Cardiac muscle cell (in vitro differentiated cells and primary cell): ENCODE data around the gene ADGRA1. TPM values are rescaled to one million over a fixed set of nuclear protein-coding genes. Genes with fewer than 3 reads are reported as not detected.

Source experiments
- DNase-seq, 2 donors: peaks; one replicate each; pipeline versions ENCODE4 v3.0.0 to v3.0.0-alpha.2; 2010 to 2017; ENCODE audit warnings: low read depth in 1 of 2, low spot score in 1 of 2
- H3K27ac ChIP-seq: fragments of 200-600 bp; sonication (generic); 2 replicates; pipeline ENCODE4 v1.5.1; 2016
- H3K27me3 ChIP-seq: fragments of 200-600 bp; sonication (generic); 2 replicates; pipeline ENCODE4 v1.6.0; 2016; ENCODE audit warnings: control low read depth
- H3K36me3 ChIP-seq: fragments of 200-600 bp; sonication (generic); 2 replicates; pipeline ENCODE4 v1.5.1; 2016; ENCODE audit warnings: control low read depth
- H3K4me1 ChIP-seq: fragments of 200-600 bp; sonication (generic); 2 replicates; pipeline ENCODE4 v1.8.1; 2017; ENCODE audit warnings: low read depth, mild to moderate bottlenecking, mixed run types
- H3K4me3 ChIP-seq: fragments of 200-600 bp; sonication (generic); 2 replicates; pipeline ENCODE4 v1.5.1; 2016; ENCODE audit warnings: mild to moderate bottlenecking
- H3K9me3 ChIP-seq: fragments of 200-600 bp; sonication (generic); 2 replicates; pipeline ENCODE4 v1.5.1; 2017; ENCODE audit warnings: low read depth, mild to moderate bottlenecking, control low read depth
- polyA plus RNA-seq: library from polyadenylated mRNA; unstranded; fragments of >200 nt; fragmentation: Nextera tagmentation; extraction: Ambion mirVana; gene quantifications from 2 replicates; pipeline ENCODE4 v1.2.1, GENCODE V29; 2016
- total RNA-seq: library from RNA; depleted of rRNA; stranded (reverse); fragments of >200 nt; gene quantifications from 2 replicates; pipeline ENCODE4 v1.2.3, GENCODE V29; 2016
- TF ChIP-seq, protein P1 (sequence below): IDR thresholded peaks from 2 replicates; pipeline ENCODE4 v1.5.1; 2012; ENCODE audit warnings: low read depth, mild to moderate bottlenecking, low read length

Gene ADGRA1
- total and polyA plus RNA-seq, 2 experiments from 2014 or later, result 0.24 to 0.67 TPM

DNA sequence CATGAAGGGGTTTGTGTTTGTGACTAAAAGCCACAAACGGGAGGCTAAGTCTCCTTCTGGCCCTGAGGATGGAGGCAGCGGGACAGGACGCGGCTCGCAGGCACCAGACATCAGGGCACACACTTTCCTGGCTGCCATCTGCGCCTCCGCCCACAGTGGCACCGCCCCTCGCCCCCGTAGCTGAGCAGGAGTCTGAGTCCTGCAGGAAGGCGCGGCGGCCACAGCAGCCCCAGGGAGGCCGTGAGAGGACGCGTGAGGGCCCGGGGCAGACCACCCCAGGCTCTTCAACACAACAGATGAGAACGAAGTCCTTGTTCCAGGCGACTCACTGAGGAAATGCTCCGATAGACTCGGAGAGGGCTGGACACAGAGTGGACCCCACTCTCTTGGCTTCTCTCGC lies 6.6 kb downstream of the ADGRA1 start:
- no peak overlapping the region for H3K27ac ChIP-seq
- peaks cover 66% of the 10 kb centered on the region for H3K27me3 ChIP-seq
- H3K4me1 ChIP-seq, result no peaks in the 10 kb centered on the region
- TF ChIP-seq, protein P1, sequence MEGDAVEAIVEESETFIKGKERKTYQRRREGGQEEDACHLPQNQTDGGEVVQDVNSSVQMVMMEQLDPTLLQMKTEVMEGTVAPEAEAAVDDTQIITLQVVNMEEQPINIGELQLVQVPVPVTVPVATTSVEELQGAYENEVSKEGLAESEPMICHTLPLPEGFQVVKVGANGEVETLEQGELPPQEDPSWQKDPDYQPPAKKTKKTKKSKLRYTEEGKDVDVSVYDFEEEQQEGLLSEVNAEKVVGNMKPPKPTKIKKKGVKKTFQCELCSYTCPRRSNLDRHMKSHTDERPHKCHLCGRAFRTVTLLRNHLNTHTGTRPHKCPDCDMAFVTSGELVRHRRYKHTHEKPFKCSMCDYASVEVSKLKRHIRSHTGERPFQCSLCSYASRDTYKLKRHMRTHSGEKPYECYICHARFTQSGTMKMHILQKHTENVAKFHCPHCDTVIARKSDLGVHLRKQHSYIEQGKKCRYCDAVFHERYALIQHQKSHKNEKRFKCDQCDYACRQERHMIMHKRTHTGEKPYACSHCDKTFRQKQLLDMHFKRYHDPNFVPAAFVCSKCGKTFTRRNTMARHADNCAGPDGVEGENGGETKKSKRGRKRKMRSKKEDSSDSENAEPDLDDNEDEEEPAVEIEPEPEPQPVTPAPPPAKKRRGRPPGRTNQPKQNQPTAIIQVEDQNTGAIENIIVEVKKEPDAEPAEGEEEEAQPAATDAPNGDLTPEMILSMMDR, result no peak
- no peak overlapping the region for H3K4me3 ChIP-seq
- no peak for DNase-seq
- no peaks in the 10 kb centered on the region for H3K36me3 ChIP-seq
- H3K9me3 ChIP-seq, result no peaks in the 10 kb centered on the region

DNA sequence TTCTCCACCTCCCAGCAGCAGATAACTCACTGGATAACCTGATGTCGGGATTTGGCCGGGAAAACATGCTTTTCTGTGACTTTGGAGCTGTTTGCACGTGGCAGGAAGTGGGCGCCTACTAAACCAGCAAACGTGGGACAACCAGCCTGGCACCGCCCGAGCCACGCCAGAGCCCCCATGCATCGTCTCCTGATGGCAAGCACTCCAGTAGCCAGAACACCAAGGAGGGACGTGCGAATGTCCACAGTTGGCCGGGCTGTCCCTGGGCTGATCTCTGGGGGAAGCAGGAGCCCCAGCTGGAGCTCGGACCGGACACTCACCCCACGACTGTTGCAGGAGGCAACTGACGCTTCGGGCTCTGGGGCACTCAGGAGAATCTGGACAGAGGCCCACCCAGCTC lies 7.1 kb downstream of the ADGRA1 start:
- peaks cover 60% of the 10 kb centered on the region for H3K27me3 ChIP-seq
- TF ChIP-seq, protein P1, result no peak
- H3K36me3 ChIP-seq, result no peaks in the 10 kb centered on the region
- no peak for DNase-seq
- no peak overlapping the region for H3K27ac ChIP-seq
- H3K9me3 ChIP-seq, result no peaks in the 10 kb centered on the region
- no peak overlapping the region for H3K4me3 ChIP-seq
- H3K4me1 ChIP-seq, result no peaks in the 10 kb centered on the region

DNA sequence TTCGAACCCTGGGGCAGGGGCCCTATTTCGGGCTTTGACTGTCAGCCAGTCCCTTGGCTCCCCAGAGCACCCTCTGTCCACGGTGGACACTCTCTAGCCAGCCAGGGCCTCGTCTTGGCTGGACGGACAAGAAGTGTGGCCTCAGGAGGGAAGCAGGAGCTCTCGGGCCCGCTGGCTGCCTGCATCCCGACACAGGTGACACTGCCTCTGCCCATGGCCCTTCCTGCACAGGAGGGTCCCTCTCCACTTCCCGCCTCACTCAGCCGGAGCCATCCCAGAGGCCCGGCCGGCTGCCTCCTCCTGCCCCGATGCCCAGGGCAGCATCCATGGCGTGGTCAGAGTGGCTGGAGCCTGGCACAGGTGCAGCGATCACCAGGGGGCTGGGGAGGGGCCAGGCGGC lies 7.9 kb downstream of the ADGRA1 start:
- no peak for DNase-seq
- H3K27ac ChIP-seq, result no peak overlapping the region
- H3K36me3 ChIP-seq, result no peaks in the 10 kb centered on the region
- no peaks in the 10 kb centered on the region for H3K9me3 ChIP-seq
- TF ChIP-seq, protein P1, result no peak
- no peaks in the 10 kb centered on the region for H3K4me1 ChIP-seq
- no peak overlapping the region for H3K4me3 ChIP-seq
- H3K27me3 ChIP-seq, result peaks cover 56% of the 10 kb centered on the region

GRCh38 chr10:133096616-133097269 lies 9.0 kb downstream of the ADGRA1 start:
- H3K27ac ChIP-seq, result no peak overlapping the region
- H3K27me3 ChIP-seq, result peaks cover 53% of the 10 kb centered on the region
- no peaks in the 10 kb centered on the region for H3K9me3 ChIP-seq
- H3K4me1 ChIP-seq, result no peaks in the 10 kb centered on the region
- DNase-seq, result peak in 1 of 2 donors; percentile 3
- H3K4me3 ChIP-seq, result no peak overlapping the region
- H3K36me3 ChIP-seq, result no peaks in the 10 kb centered on the region
- TF ChIP-seq, protein P1, result no peak

GRCh38 chr10:133097418-133097817 lies 9.7 kb downstream of the ADGRA1 start:
- H3K36me3 ChIP-seq, result no peaks in the 10 kb centered on the region
- TF ChIP-seq, protein P1, result no peak
- no peaks in the 10 kb centered on the region for H3K4me1 ChIP-seq
- no peak overlapping the region for H3K27ac ChIP-seq
- H3K27me3 ChIP-seq, result peaks cover 51% of the 10 kb centered on the region
- DNase-seq, result no peak
- no peaks in the 10 kb centered on the region for H3K9me3 ChIP-seq
- H3K4me3 ChIP-seq, result no peak overlapping the region
